ENCODE results near the gene SGSH.

SGSH gene

GRCh38 chr17:80176757-80177156 lies 43.4 kb downstream of the SGSH start:
- Histone ChIP-seq H3K36me3 (ENCODE audit: control insufficient read depth, insufficient read depth, low read length) (no peaks in the 10 kb centered on the region), H3K4me3 (replicated peaks; ENCODE audit: low read depth, low read length) (no peak overlapping the region), H3K27me3 (replicated peaks; ENCODE audit: control insufficient read depth, insufficient read depth, low read length) (no peaks in the 10 kb centered on the region; the same call in none of the 2 replicates)
- no peak for DNase-seq (ENCODE audit: extremely low read depth, insufficient read length)
- no peak for TF ChIP-seq CTCF (IDR thresholded peaks at IDR 0.05; ENCODE audit: insufficient read depth, low read length, poor library complexity, severe bottlenecking)

- H3K36me3 ChIP-seq (ENCODE audit: control insufficient read depth, insufficient read depth, low read length): no peaks in the 10 kb centered on the region
Observed at GRCh38 chr17:80173916-80174315, 46.2 kb downstream of the SGSH start.

GRCh38 chr17:80173126-80173525 lies 47.0 kb downstream of the SGSH start:
- Histone ChIP-seq H3K27me3 (replicated peaks; ENCODE audit: control insufficient read depth, insufficient read depth, low read length) (no peaks in the 10 kb centered on the region; the same call in 1 of the 2 replicates), H3K4me3 (replicated peaks; ENCODE audit: low read depth, low read length) (no peak overlapping the region), H3K36me3 (ENCODE audit: control insufficient read depth, insufficient read depth, low read length) (no peaks in the 10 kb centered on the region)
- DNase-seq (ENCODE audit: extremely low read depth, insufficient read length): no peak
- no peak for TF ChIP-seq CTCF (IDR thresholded peaks at IDR 0.05; ENCODE audit: insufficient read depth, low read length, poor library complexity, severe bottlenecking)

More at GRCh38 chr17:80173916-80174315, 46.2 kb downstream of the SGSH start:
- H3K4me3 ChIP-seq (replicated peaks; ENCODE audit: low read depth, low read length): no peak overlapping the region
- DNase-seq (ENCODE audit: extremely low read depth, insufficient read length): no peak
- no peak for TF ChIP-seq CTCF (IDR thresholded peaks at IDR 0.05; ENCODE audit: insufficient read depth, low read length, poor library complexity, severe bottlenecking)
- H3K27me3 ChIP-seq (replicated peaks; ENCODE audit: control insufficient read depth, insufficient read depth, low read length): no peaks in the 10 kb centered on the region; the same call in 1 of the 2 replicates

- Histone ChIP-seq H3K4me3 (replicated peaks; ENCODE audit: low read depth, low read length) (no peak overlapping the region), H3K36me3 (ENCODE audit: control insufficient read depth, insufficient read depth, low read length) (no peaks in the 10 kb centered on the region), H3K27me3 (replicated peaks; ENCODE audit: control insufficient read depth, insufficient read depth, low read length) (no peaks in the 10 kb centered on the region)
- TF ChIP-seq CTCF (IDR thresholded peaks at IDR 0.05; ENCODE audit: insufficient read depth, low read length, poor library complexity, severe bottlenecking): no peak
- no peak for DNase-seq (ENCODE audit: extremely low read depth, insufficient read length)
Observed at GRCh38 chr17:80171681-80172080, 48.5 kb downstream of the SGSH start.

- no peak for DNase-seq (ENCODE audit: extremely low read depth, insufficient read length)
- H3K36me3 ChIP-seq (ENCODE audit: control insufficient read depth, insufficient read depth, low read length): no peaks in the 10 kb centered on the region
- no peaks in the 10 kb centered on the region for H3K27me3 ChIP-seq (replicated peaks; ENCODE audit: control insufficient read depth, insufficient read depth, low read length)
- no peak within 1 kb of the TSS for H3K4me3 ChIP-seq (replicated peaks; ENCODE audit: low read depth, low read length)
- TF ChIP-seq CTCF (IDR thresholded peaks at IDR 0.05; ENCODE audit: insufficient read depth, low read length, poor library complexity, severe bottlenecking): no peak
Observed at GRCh38 chr17:80169784-80170500, 50.2 kb downstream of the SGSH start, which contains the start of gene CARD14. Gene CARD14, plus strand, starts transcription at chr17:80170030. Its CDS starts 11,409 bp downstream, at chr17:80181439.
